ENCODE measurements around the gene ZNF668. TPM values are rescaled to one million over a fixed set of nuclear protein-coding genes. Genes with fewer than 3 reads are reported as not detected.

ZNF668 gene
- polyA plus RNA-seq (ENCODE audit: insufficient read length in 10 of 10), result 10 to 100 TPM in 2 of 10 donors, 1 to 10 TPM in 8; 5.8 to 11.0 (median 9.0) TPM
- long read RNA-seq, donor 1, partial matches to known transcripts, result 0 of 1 reads
- long read RNA-seq, donor 1, other reads (novel, unspliced or antisense), result 0 of 1 reads
- long read RNA-seq, donor 2, partial matches to known transcripts, result 16 of 21 reads
- long read RNA-seq, donor 2, other reads (novel, unspliced or antisense), result 0 of 21 reads
- long read RNA-seq, donor 3, result 0 reads
- long read RNA-seq, donor 4, result 0 reads
- long read RNA-seq, donor 5, partial matches to known transcripts, result 0 of 6 reads
- long read RNA-seq, donor 5, other reads (novel, unspliced or antisense), result 0 of 6 reads
- long read RNA-seq, donor 6, partial matches to known transcripts, result 6 of 9 reads
- long read RNA-seq, donor 6, other reads (novel, unspliced or antisense), result 0 of 9 reads
- long read RNA-seq, donor 7, partial matches to known transcripts, result 5 of 9 reads
- long read RNA-seq, donor 7, other reads (novel, unspliced or antisense), result 0 of 9 reads
- long read RNA-seq, donor 8, partial matches to known transcripts, result 12 of 14 reads
- long read RNA-seq, donor 8, other reads (novel, unspliced or antisense), result 0 of 14 reads
- long read RNA-seq, donor 9, partial matches to known transcripts, result 0 of 1 reads
- long read RNA-seq, donor 9, other reads (novel, unspliced or antisense), result 0 of 1 reads

GRCh38 chr16:31073970-31074813 is at the start of gene ZNF668, which contains the start of gene ZNF646:
Gene ZNF668 (minus strand): TSS chr16:31074240. CDS start chr16:31064459, 9,781 bp downstream.
Gene ZNF646 (plus strand): TSS chr16:31074422. CDS start chr16:31076325, 1,903 bp downstream.
- DNase-seq, result peak; percentile 99

- no peak for DNase-seq
These were observed 46.1 kb upstream of the ZNF668 start for GRCh38 chr16:31120129-31120528.

GRCh38 chr16:31118223-31119155 is 44.4 kb upstream of the ZNF668 start:
- DNase-seq, result no peak

DNA sequence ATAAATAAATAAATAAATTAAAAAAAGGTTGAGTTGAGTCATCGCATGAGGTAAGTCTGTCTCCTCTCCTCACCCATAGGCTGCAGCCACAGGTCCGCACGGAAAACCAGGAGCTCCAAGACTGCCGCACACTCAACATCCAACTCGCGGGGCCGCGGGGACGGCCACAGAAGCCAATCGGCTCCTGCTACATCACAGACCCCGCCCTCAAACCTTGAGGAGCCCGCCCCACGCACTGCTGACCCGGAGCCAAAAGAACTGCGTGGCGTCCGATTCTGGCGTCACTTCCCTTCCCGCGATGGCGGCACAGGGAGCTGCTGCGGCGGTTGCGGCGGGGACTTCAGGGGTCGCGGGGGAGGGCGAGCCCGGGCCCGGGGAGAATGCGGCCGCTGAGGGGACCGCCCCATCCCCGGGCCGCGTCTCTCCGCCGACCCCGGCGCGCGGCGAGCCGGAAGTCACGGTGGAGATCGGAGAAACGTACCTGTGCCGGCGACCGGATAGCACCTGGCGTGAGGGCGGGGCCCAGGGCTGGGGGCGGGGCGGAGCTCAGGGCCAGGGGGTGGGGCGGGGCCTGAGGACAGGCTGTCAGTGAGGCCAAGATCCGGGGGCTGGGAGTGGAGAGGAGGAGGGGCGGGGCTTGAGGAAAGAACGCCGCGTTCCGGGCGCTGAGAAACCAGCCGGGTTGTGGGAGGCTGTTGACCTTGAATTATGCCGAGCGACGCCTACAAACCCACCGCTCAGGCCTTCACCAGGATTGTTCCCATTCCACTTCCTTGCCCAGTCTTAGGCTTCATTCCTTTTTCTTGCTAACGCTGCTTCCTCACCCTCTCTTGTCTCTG is 43.6 kb upstream of the ZNF668 start, which contains the start of gene KAT8:
Gene KAT8, plus strand, starts transcription at position 281 of the 839 bp plus-strand sequence. Its CDS starts 18 bp downstream, at position 299.
- DNase-seq, result peak; percentile 98 to 99 (median 98)

GRCh38 chr16:31114468-31114867 is 40.4 kb upstream of the ZNF668 start:
- no peak for DNase-seq

GRCh38 chr16:31113121-31114120 is 39.4 kb upstream of the ZNF668 start:
- no peak for DNase-seq

DNA sequence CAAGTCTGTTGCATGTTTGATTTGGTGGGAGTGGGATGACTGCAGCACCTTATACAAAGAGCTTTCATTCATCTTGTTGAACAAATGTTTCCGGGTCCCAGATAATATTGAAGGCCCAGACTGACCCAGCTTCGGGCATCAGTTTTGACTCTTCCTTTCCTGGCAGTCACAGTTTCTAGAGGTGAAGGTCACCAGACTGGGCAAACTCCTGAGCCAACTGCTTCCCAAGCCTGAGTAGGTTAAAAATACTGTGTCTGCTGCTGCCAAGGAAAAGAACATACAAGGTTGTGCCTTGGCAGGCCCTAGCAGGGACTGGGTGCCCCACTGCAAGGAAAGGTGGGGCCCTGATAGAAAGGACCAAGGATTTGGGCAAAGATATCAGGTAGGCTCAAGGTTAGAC is 38.7 kb upstream of the ZNF668 start:
- no peak for DNase-seq

DNA sequence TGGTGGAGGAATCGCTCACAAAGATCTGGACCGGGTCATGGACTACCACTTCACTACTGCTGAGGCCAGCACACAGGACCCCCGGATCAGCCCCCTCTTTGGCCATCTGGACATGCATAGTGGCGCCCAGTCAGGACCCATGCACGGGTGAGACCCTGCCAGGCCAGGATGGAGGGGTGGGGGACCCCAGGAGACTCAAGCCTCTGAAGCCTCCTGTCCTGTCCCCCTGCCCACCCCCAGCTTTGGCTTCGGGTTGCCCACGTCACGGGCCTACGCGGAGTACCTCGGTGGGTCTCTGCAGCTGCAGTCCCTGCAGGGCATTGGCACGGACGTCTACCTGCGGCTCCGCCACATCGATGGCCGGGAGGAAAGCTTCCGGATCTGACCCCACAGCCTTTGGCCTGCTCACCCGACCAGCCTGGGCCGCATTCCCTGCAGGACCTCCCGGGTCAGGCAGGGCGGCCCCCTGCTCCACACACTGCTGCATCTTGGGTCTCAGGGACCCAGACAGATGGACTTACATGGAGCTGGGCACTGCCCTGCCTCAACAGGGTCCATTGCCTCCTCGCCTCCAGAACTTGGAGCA is 37.9 kb upstream of the ZNF668 start:
- no peak for DNase-seq

DNA sequence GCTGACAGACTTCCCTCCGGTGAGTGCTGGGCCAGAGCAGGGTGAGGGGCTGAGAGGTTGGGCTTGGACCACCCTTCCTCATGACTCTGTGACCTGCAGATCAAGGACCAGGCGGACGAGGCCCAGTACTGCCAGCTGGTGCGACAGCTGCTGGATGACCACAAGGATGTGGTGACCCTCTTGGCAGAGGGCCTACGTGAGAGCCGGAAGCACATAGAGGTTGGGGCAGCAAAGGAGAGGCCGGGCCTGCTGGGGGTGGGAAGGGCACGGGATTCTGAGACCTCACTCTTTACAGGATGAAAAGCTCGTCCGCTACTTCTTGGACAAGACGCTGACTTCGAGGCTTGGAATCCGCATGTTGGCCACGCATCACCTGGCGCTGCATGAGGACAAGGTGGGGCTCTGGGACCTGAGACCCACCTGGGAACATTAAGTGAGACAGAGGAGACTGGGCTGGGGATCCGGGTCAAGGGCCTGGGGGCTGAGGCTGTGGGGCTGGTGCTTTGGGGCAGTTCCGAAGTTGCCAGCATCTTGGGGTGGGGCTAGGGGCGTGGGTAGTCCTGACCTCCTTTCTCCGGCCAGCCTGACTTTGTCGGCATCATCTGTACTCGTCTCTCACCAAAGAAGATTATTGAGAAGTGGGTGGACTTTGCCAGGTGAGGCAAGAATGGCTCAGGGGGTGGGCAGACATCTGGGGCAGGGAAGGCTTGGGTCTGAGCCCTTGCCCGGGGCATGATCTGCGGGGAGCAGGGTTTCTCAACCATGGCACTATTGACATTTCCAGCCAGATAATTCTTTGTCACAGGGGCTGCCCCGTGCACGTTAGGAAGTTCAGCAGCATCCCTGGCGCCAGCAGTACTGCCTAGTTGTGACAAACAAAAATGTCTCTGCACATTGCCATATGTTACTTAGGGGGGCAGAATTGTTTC is 36.3 kb upstream of the ZNF668 start:
- no peak for DNase-seq

DNA sequence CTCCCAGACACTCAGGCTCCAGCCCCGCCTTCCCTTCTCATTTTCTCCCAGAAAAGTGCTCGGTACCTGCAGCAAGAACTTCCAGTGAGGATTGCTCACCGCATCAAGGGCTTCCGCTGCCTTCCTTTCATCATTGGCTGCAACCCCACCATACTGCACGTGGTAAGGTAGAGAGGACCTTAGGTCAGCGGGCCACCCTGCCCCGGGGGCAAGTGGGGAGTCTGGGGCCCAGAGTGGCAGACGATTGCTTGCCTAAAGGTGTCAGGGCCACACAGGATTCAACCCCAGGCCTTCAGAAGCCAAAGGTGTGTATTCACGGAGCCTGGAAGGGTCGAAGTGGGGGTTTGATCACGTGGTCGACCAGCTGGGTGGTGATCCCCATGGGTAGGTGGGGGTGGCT is 35.6 kb upstream of the ZNF668 start:
- no peak for DNase-seq

DNA sequence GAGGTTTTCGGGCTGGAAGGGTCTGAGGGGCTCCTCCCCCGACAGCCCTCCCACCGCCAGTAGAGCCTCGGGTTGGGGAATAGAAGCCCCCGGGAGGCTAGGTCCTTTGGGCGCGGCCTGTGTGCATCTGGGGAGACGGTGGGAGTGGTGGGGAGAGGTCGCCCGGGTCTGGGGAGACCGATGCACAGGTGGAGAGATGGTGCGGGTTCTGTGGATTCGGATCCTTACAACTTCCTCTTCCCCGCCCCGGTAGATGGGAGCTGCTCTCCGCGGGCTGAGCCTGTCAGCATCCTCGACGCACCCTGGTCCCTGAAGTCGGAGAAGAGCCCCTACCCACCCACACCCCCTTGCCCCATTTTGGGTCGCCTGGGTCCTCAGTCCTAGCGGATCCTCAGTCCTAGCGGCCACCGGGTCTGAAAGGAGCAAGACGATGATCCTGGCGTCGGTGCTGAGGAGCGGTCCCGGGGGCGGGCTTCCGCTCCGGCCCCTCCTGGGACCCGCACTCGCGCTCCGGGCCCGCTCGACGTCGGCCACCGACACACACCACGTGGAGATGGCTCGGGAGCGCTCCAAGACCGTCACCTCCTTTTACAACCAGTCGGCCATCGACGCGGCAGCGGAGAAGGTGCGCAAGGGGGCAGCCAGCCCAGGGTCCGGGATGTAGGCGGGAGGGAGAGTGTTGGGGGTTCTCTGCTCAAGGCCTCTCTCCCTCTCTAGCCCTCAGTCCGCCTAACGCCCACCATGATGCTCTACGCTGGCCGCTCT is 34.9 kb upstream of the ZNF668 start:
- no peak for DNase-seq

- peak; percentile 58 to 91 (median 82) for DNase-seq
These were observed 34.2 kb upstream of the ZNF668 start, which contains the start of gene BCKDK for GRCh38 chr16:31108035-31108793. Gene BCKDK (plus strand): TSS chr16:31108386. CDS start chr16:31109224, 838 bp downstream.

DNA sequence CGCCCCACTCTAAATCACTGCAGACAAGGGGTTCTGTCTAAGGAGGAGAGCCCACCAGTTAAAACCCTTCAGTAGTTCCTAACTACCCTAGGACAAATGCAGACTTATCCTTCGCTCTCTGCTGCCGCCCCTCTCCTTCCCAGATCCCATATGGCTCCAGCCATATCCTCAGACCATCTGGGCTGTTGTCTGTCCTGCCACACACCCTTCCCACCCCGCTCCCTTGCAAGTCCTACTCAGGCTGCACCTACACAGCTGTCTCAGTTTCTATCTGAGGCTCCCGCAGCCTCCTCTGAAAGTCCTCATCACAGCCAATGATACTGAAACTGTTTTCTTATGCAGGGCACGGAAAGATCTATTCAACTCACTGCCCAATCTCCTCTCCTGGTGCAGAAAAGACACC is 33.4 kb upstream of the ZNF668 start:
- no peak for DNase-seq

DNA sequence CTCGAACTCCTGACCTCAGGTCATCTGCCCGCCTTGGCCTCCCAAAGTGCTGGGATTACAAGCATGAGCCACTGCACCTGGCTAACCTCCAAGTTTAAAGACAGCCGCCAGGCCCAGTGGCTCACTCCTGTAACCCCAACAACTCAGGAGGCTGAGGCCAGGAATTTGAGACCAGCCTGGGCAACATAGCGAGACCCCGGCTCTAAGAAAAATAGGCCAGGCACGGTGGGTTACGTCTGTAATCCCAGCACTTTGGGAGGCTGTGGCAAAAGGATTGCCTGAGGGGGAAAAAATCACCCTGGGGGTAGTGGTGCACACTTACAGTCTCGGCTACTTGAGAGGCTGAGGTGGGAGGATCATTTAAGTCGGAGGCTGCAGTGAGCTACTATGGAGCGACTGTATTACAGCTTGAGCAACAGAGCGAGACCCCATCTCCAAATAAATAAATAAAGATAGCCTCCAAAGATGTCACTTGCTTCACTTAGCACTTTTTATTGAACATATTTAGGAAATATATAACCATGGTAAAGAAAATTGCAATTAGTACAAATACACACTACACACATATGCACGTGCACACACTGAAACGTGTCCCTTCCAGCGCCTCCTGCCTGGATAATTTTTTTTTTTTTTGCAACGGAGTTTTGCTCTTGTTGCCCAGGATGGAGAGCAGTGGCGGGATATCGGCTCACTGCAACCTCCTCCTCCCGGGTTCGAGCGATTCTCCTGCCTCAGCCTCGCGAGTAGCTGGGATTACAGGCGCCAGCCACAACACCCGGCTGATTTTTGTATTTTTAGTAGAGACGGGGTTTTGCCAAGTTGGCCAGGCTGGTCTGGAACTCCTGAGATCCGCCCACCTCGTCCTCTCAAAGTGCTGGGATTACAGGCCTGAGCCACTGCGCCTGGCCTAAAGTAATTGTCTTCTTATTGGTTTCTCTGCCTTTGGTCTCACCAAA is 32.7 kb upstream of the ZNF668 start:
- no peak for DNase-seq
